HEK293 (cell line): Measurements from ENCODE around the gene TMOD4.

ENCODE experiments used
- HOXD13 ChIP-seq: sonication (generic); formaldehyde crosslinking; IDR thresholded peaks from 2 replicates; pipeline ENCODE4 v1.8.0; 2022; ENCODE audit warnings: missing genetic modification reagents, borderline replicate concordance
- IKZF3 ChIP-seq: fragments of 450-650 bp; IDR thresholded peaks from 2 replicates; pipeline ENCODE4 v1.5.0; 2018; ENCODE audit warnings: missing biosample characterization, mild to moderate bottlenecking, missing genetic modification characterization, moderate library complexity
- KLF9 ChIP-seq: fragments of 450-650 bp; formaldehyde crosslinking; IDR thresholded peaks from 2 replicates; pipeline ENCODE4 v1.5.1; 2016; ENCODE audit warnings: missing biosample characterization, missing genetic modification characterization, low read depth
- PRDM2 ChIP-seq: fragments of 450-650 bp; formaldehyde crosslinking; IDR thresholded peaks from 2 replicates; pipeline ENCODE4 v1.5.1; 2016; ENCODE audit warnings: missing biosample characterization, missing genetic modification characterization, borderline replicate concordance
- SP7 ChIP-seq: fragments of 450-650 bp; formaldehyde crosslinking; IDR thresholded peaks from 2 replicates; pipeline ENCODE4 v1.5.1; 2016; ENCODE audit warnings: missing biosample characterization, missing genetic modification characterization
- TRIM28 ChIP-seq: IDR thresholded peaks from 2 replicates; pipeline ENCODE4 v1.6.1; 2011; ENCODE audit warnings: low read length, control low read depth, borderline replicate concordance
- YY1 ChIP-seq: fragments of 450-650 bp; formaldehyde crosslinking; IDR thresholded peaks from 2 replicates; pipeline ENCODE4 v1.5.1; 2018; ENCODE audit warnings: missing biosample characterization, missing genetic modification characterization
- YY2 ChIP-seq: fragments of 450-650 bp; formaldehyde crosslinking; IDR thresholded peaks from 2 replicates; pipeline ENCODE4 v1.5.1; 2016; ENCODE audit warnings: missing biosample characterization, missing genetic modification characterization
- ZNF146 ChIP-seq: fragments of 450-650 bp; formaldehyde crosslinking; IDR thresholded peaks from 2 replicates; pipeline ENCODE4 v1.5.1; 2016; ENCODE audit warnings: missing biosample characterization, missing genetic modification characterization
- ZNF174 ChIP-seq: fragments of 450-650 bp; formaldehyde crosslinking; IDR thresholded peaks from 2 replicates; pipeline ENCODE4 v1.5.0; 2017; ENCODE audit warnings: missing biosample characterization, mild to moderate bottlenecking, missing genetic modification characterization
- ZNF214 ChIP-seq: fragments of 450-650 bp; formaldehyde crosslinking; IDR thresholded peaks from 2 replicates; pipeline ENCODE4 v1.5.1; 2017; ENCODE audit warnings: missing biosample characterization, mild to moderate bottlenecking, missing genetic modification characterization, borderline replicate concordance
- ZNF266 ChIP-seq: fragments of 450-650 bp; formaldehyde crosslinking; IDR thresholded peaks from 2 replicates; pipeline ENCODE4 v1.5.1; 2016; ENCODE audit warnings: missing biosample characterization, missing genetic modification characterization, low read depth
- ZNF280C ChIP-seq: fragments of 450-650 bp; formaldehyde crosslinking; IDR thresholded peaks from 2 replicates; pipeline ENCODE4 v1.5.1; 2016; ENCODE audit warnings: missing biosample characterization, missing genetic modification characterization
- ZNF302 ChIP-seq: fragments of 450-650 bp; formaldehyde crosslinking; IDR thresholded peaks from 2 replicates; pipeline ENCODE4 v1.5.1; 2016; ENCODE audit warnings: missing biosample characterization, missing genetic modification characterization, low read depth
- ZNF341 ChIP-seq: fragments of 450-650 bp; formaldehyde crosslinking; IDR thresholded peaks from 2 replicates; pipeline ENCODE4; 2016; ENCODE audit warnings: low read depth, missing biosample characterization, missing genetic modification characterization
- ZNF350 ChIP-seq: fragments of 450-650 bp; formaldehyde crosslinking; IDR thresholded peaks from 2 replicates; pipeline ENCODE4 v1.5.0; 2017; ENCODE audit warnings: missing biosample characterization, mild to moderate bottlenecking, missing genetic modification characterization
- ZNF404 ChIP-seq: fragments of 450-650 bp; formaldehyde crosslinking; IDR thresholded peaks from 2 replicates; pipeline ENCODE4 v1.5.1; 2017; ENCODE audit warnings: missing biosample characterization, missing genetic modification characterization
- ZNF423 ChIP-seq: fragments of 450-650 bp; formaldehyde crosslinking; IDR thresholded peaks from 2 replicates; pipeline ENCODE4 v1.5.1; 2016; ENCODE audit warnings: missing biosample characterization, missing genetic modification characterization
- ZNF473 ChIP-seq: fragments of 450-650 bp; formaldehyde crosslinking; IDR thresholded peaks from 2 replicates; pipeline ENCODE4 v1.5.1; 2017; ENCODE audit warnings: missing biosample characterization, missing genetic modification characterization
- ZNF548 ChIP-seq: fragments of 450-650 bp; formaldehyde crosslinking; IDR thresholded peaks from 2 replicates; pipeline ENCODE4 v1.5.1; 2016; ENCODE audit warnings: missing biosample characterization, missing genetic modification characterization
- ZNF654 ChIP-seq: fragments of 450-650 bp; formaldehyde crosslinking; IDR thresholded peaks from 2 replicates; pipeline ENCODE4 v1.5.1; 2016; ENCODE audit warnings: low read depth, missing biosample characterization, missing genetic modification characterization
- ZNF747 ChIP-seq: fragments of 450-650 bp; formaldehyde crosslinking; IDR thresholded peaks from 2 replicates; pipeline ENCODE4 v1.5.1; 2016; ENCODE audit warnings: missing biosample characterization, missing genetic modification characterization
- ZSCAN16 ChIP-seq: fragments of 450-650 bp; formaldehyde crosslinking; IDR thresholded peaks from 2 replicates; pipeline ENCODE4 v1.5.1; 2016; ENCODE audit warnings: missing biosample characterization, missing genetic modification characterization
- TF ChIP-seq, protein P1 (sequence below): fragments of 450-650 bp; formaldehyde crosslinking; IDR thresholded peaks from 2 replicates; pipeline ENCODE4 v1.5.1; 2017; ENCODE audit warnings: missing biosample characterization, missing genetic modification characterization
- TF ChIP-seq, protein P2 (sequence below): fragments of 450-650 bp; formaldehyde crosslinking; IDR thresholded peaks from 2 replicates; pipeline ENCODE4 v1.5.1; 2017; ENCODE audit warnings: missing biosample characterization, missing genetic modification characterization
- TF ChIP-seq, protein P3 (sequence below): fragments of 450-650 bp; formaldehyde crosslinking; IDR thresholded peaks from 2 replicates; pipeline ENCODE4 v1.5.1; 2016; ENCODE audit warnings: missing biosample characterization, missing genetic modification characterization

The TMOD4 gene

GRCh38 chr1:151189637-151190445 is 14.1 kb upstream of the TMOD4 start, which contains the start of gene VPS72 (continued):
- TF ChIP-seq ZNF280C (tag by site-specific recombination): no peak
- no peak for TF ChIP-seq ZNF302 (tag by site-specific recombination)
- TF ChIP-seq ZNF266: no peak
- peak; percentile 82 for TF ChIP-seq SP7 (tag by site-specific recombination)
- TF ChIP-seq ZNF404 (tag by site-specific recombination): no peak
- no peak for TF ChIP-seq ZNF350 (tag by site-specific recombination)
- 0 out of 2 replicates have a peak, but pooled peaks have one; percentile 40 for TF ChIP-seq YY1 (tag by site-specific recombination)
- TF ChIP-seq TRIM28: peak; percentile 65; the same call in 1 of the 2 replicates
- TF ChIP-seq ZNF654: no peak
- peak; percentile 60 for TF ChIP-seq KLF9
- TF ChIP-seq ZNF174 (tag by site-specific recombination): no peak
- TF ChIP-seq ZNF473 (tag by site-specific recombination): no peak
- no peak for TF ChIP-seq ZSCAN16 (tag by site-specific recombination)
- TF ChIP-seq ZNF747 (tag by site-specific recombination): no peak
- TF ChIP-seq, protein P1, sequence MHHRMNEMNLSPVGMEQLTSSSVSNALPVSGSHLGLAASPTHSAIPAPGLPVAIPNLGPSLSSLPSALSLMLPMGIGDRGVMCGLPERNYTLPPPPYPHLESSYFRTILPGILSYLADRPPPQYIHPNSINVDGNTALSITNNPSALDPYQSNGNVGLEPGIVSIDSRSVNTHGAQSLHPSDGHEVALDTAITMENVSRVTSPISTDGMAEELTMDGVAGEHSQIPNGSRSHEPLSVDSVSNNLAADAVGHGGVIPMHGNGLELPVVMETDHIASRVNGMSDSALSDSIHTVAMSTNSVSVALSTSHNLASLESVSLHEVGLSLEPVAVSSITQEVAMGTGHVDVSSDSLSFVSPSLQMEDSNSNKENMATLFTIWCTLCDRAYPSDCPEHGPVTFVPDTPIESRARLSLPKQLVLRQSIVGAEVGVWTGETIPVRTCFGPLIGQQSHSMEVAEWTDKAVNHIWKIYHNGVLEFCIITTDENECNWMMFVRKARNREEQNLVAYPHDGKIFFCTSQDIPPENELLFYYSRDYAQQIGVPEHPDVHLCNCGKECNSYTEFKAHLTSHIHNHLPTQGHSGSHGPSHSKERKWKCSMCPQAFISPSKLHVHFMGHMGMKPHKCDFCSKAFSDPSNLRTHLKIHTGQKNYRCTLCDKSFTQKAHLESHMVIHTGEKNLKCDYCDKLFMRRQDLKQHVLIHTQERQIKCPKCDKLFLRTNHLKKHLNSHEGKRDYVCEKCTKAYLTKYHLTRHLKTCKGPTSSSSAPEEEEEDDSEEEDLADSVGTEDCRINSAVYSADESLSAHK (tag by site-specific recombination): no peak
- peak; percentile 98 for TF ChIP-seq ZNF423
- TF ChIP-seq, protein P2, sequence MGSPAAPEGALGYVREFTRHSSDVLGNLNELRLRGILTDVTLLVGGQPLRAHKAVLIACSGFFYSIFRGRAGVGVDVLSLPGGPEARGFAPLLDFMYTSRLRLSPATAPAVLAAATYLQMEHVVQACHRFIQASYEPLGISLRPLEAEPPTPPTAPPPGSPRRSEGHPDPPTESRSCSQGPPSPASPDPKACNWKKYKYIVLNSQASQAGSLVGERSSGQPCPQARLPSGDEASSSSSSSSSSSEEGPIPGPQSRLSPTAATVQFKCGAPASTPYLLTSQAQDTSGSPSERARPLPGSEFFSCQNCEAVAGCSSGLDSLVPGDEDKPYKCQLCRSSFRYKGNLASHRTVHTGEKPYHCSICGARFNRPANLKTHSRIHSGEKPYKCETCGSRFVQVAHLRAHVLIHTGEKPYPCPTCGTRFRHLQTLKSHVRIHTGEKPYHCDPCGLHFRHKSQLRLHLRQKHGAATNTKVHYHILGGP: no peak
- no peak for TF ChIP-seq ZNF548
- no peak for TF ChIP-seq ZNF214 (tag by site-specific recombination)
- TF ChIP-seq PRDM2 (tag by site-specific recombination): no peak
- no peak for TF ChIP-seq YY2 (tag by site-specific recombination)
- no peak for TF ChIP-seq HOXD13 (CRISPR knock-in tag)
- peak; percentile 40; the same call in 1 of the 2 replicates for TF ChIP-seq ZNF341 (tag by site-specific recombination)
- TF ChIP-seq, protein P3, sequence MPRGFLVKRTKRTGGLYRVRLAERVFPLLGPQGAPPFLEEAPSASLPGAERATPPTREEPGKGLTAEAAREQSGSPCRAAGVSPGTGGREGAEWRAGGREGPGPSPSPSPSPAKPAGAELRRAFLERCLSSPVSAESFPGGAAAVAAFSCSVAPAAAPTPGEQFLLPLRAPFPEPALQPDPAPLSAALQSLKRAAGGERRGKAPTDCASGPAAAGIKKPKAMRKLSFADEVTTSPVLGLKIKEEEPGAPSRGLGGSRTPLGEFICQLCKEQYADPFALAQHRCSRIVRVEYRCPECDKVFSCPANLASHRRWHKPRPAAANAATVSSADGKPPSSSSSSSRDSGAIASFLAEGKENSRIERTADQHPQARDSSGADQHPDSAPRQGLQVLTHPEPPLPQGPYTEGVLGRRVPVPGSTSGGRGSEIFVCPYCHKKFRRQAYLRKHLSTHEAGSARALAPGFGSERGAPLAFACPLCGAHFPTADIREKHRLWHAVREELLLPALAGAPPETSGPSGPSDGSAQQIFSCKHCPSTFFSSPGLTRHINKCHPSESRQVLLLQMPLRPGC (tag by site-specific recombination): 0 out of 2 replicates have a peak, but pooled peaks have one; percentile 21
- TF ChIP-seq ZNF146 (tag by site-specific recombination): no peak
- TF ChIP-seq IKZF3 (tag by site-specific recombination): no peak; the same call in 1 of the 2 replicates
